Activated T-cell treated with anti-CD3 and anti-CD28 coated beads for 4 hours (primary cell): ENCODE results near the gene OR4E1.
"Not testable (repeated sequence)": the region's sequence is repeated elsewhere in the genome, so short reads cannot be mapped to it uniquely, and the experiment has no call there.

Source experiments
- DNase-seq: peaks from one replicate; pipeline ENCODE4 v3.0.0-alpha.2; 2020

The OR4E1 gene

GRCh38 chr14:21673718-21674117 is at the start of gene OR4E1:
Gene OR4E1 (minus strand): TSS chr14:21673818. CDS start chr14:21670935, 2,883 bp downstream.
- no peak for DNase-seq

- DNase-seq, result no peak
Observed at GRCh38 chr14:21721504-21721903, 47.9 kb upstream of the OR4E1 start.

DNA sequence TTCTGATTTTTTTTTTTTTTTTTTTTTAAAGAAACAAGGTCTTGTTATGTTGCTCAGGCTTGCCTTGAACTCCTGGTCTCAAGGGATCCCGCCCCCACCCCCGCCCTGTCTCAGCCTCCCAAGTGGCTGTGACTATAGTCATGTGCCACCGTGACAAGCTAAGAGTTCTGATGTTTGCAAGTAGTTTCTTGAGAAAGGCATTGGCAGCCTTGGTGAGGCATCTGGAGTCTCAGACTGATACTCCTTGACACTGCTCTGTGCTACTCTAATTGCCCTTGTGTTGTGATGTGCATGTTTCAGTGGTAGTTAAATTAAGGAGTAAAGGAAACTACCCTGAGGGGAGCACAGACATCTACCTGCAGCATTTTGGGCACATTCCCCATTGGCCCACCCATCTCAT is 46.2 kb upstream of the OR4E1 start:
- DNase-seq, result no peak

DNA sequence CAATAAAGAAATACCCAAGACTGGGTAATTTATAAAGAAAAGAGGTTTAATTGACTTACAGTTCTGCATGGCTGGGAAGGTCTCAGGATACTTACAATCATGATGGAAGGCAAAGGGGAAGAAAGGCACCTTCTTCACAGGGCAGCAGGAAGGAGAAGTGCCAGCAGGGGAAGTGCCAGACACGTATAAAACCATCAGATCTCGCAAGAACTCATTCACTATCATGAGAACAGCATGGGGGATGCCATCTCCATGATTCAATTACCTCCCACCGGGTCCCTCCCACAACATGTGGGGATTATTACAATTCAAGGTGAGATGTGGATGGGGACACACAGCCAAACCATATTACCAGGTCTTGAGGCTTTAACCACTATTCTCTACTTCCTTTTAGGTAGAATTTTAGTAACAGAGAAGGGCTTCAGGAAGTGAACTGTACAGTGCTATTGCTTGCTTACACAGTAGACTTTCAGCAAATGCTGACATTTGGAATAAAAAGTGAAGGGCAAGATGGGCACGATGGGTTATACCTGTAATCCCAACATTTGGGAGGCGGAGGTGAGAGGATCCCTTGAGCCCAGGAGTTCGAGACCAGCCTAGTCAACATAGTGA is 40.8 kb upstream of the OR4E1 start:
- DNase-seq, result no peak

- no peak for DNase-seq
Observed at GRCh38 chr14:21712036-21712435, 38.4 kb upstream of the OR4E1 start.

DNA sequence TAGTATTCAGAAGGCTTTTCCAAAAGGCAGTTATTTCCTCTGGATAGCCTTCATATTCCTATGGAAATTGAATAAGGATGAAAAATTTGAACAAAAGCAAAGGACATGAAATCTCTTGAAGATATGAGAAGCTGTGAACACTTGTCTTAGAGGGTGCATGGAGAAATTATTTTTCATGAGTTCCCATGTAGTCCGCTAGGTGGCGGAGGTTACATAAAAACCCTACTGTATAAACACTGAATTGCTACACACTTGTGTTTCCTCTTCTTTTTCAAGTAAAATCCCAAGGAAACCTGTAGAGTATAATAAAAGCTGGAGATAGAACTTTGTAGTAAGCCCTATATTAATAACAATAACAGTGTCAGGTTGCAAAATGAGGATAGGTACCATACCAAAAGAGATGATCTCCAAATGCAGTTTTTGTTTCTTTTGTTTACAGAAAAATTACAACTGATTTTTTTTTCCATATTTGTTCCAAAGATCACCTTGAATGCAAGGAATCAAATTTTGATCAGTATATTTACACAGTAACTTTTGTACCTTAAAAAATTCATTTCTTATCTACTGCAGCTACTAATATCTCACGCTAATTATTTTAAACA is 37.8 kb upstream of the OR4E1 start:
- DNase-seq, result no peak

DNA sequence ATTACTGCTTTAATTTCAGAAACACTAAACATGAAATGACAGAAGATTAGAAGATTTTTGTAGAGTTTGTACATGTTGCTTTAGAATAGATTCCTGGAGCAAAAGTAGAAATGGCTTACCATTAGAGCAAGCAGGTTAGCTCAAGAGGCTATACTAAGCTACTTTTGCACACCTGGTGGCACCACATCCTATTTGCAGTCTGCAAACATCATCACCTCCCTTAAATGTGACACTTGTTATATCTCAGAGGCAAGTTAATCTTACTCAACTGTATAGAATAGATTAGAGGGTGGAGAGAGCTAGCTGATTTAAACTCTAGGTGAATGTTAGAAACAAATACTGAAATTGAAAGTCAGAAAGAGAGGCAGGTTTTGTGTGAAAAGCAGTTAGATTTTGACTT is 30.7 kb upstream of the OR4E1 start:
- DNase-seq, result no peak

GRCh38 chr14:21703357-21704326 is 30.0 kb upstream of the OR4E1 start:
- no peak for DNase-seq

GRCh38 chr14:21702316-21702715 is 28.7 kb upstream of the OR4E1 start:
- no peak for DNase-seq

GRCh38 chr14:21699551-21699950 is 25.9 kb upstream of the OR4E1 start:
- DNase-seq, result no peak

DNA sequence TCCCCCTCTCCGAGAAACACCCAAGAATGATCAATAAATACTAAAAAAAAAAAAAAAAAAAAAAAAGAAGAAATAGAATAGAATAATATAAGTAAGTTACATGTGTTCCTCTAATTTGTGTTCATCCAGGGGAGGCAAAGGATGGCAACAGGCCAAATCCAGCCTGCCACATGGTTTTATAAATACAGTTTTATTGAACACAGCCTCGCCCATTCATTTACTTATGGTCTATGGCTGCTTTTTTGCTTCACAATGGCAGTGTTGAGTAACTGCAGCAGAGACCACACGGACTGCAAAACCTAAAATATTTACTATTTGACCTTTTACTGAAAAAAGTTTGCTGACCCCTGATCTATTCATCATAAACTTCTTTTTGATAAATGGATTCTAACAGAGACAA is 24.9 kb upstream of the OR4E1 start:
- not testable (repeated sequence) for DNase-seq

GRCh38 chr14:21697662-21698061 is 24.0 kb upstream of the OR4E1 start:
- not testable (repeated sequence) for DNase-seq

DNA sequence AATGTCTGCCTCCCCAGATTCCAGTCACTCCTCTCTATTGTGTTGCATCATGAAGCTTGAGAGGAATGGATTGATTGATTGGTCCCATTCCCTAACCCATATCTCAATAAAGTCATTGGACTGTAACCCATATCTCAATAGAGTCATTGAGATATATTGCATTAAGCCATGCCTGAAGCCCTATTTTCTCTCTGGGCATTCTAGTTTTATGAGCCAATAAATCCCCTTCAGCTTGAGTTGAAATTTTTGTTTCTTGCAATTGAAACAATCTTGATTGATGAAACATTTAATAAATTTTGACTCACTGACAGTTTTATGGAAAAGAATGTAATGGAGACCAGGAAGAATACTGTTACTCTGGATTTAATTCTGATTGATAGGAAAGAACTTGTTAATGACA is 20.8 kb upstream of the OR4E1 start:
- no peak for DNase-seq

DNA sequence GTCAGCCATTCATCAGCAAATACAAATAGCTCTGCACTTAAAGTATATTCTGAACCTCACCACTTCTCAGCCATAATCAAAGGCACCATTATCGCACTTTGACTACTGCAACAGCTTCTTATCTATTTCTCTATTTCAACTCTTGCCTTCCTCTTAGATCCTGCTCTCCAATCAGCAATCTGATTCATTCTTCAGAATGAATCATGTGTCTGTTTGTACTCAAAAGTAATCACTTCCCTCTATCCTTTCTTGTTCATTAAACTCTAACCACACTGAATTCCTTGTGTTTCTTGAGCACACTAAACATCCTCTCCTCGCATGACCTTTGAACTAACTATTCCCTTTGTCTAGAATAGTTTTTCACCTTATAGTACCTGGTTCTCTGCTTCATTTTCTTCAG is 12.8 kb upstream of the OR4E1 start:
- DNase-seq, result no peak

GRCh38 chr14:21680072-21680471 is 6.5 kb upstream of the OR4E1 start:
- DNase-seq, result no peak

DNA sequence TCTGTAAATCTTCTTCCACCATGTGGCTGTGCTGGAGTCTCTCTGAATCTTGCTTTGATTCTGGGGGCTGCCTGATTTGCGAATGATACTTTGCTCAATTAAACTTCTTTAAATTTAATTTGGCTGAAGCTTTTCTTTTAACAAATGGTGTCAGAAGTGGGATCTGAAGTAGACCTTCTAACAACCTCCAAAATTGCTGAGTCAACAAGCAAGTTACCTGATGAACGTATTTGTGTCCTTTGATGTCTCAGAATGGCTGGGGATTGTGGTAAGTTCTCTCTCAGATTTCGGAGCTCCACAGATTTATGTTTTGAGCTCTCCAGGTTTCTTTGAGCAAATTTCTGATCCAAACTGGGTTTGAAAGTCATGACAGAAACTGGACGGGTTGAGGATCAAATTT is 1.9 kb upstream of the OR4E1 start:
- DNase-seq, result no peak

- no peak for DNase-seq
Observed at GRCh38 chr14:21672116-21672515, 1.5 kb downstream of the OR4E1 start.

DNA sequence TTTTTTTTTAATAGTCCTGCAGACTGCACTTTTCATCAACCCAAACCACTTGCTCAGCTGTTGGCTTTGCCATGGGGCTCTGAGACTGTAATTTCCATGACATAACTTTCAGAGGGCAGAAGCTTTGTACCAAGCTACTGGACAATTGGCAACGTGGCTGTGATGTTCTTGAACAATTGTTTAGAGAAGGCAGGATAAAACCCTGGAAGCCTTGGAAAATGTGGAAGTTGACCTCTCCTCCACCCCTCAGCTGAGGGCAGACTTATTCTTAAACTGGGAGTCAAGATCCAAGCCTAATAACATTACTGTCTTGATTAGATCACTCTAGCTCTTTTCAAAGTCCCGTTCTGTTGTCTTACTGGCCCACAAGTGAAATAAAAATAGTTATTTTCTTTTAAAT is 2.2 kb downstream of the OR4E1 start:
- DNase-seq, result no peak

- no peak for DNase-seq
Observed at GRCh38 chr14:21669284-21669683, 4.3 kb downstream of the OR4E1 start.

DNA sequence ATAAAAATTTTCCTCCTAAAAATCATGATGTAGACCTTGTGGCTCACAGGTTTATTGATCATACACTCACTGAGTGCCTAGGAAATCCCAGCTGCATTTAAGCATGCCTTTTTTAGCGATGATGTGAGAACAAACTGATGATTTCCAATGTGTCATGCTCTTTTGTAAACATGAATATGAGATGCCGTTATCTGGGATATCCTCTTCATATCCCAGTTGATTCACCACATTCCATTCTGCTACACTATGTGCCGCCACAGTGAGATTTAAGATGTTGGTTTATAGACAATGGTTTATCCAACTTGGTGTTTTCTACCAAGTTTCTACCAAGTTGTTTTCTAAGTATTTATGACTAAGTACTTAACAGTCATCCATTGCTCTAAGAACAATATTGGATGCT is 5.2 kb downstream of the OR4E1 start:
- DNase-seq, result no peak

DNA sequence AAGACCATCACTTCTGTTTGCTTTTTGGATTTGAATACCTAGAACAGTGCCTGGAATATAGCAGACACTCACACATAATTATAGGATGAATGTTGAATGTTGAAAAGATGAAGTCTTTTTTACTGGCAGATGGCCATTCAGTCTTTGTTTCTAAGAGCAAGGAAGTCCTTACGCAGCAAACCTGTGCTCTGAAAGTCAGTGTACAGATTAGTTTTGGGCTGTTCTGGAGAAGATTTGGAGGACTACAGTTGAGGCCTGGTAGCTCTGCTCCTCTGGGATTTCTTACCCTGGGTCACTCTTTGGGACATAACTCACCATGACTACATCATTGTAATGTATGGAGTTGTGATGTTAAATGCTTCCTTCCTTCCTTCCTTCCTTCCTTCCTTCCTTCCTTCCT is 16.6 kb downstream of the OR4E1 start:
- no peak for DNase-seq

- DNase-seq, result no peak
Observed at GRCh38 chr14:21654215-21654614, 19.4 kb downstream of the OR4E1 start.

DNA sequence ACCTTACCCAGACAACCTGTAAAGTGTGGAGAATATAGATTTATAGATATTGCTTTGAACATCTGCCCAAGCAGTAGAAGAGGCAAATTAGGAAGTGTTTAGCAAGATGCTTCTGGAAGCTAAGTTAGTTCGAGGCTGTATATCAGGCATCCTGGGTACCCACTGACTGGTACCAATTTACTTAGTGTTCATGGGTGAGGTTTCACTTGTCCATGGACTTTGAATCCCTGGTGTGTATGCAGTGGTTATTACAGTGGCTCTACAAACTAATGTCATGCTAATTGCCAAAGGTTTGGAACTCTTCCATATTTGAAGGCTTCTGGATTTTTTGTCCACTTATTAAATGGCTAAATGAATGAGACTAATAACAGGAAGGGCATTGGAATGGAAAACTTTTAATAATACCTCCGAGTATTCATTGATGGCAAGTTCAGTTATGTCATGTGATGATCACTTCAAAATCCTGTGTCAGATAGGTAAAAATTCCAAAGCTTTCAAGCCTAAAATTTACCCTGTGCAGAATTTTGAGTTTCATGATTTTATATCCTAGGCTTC is 20.2 kb downstream of the OR4E1 start, which contains the start of gene OR4E2:
OR4E2 (plus strand) TSS at position 505 of the 555 bp plus-strand sequence. CDS start 11,248 bp downstream, outside the sequence.
- no peak for DNase-seq
